Activated CD8-positive, alpha-beta T cell treated with anti-CD3 and anti-CD28 coated beads, Interleukin-2, amount 10 ng/mL, durations not matched to agents 7 days and 5 days (primary cell): ENCODE data around the gene SLC4A8. TPM values are rescaled to one million over a fixed set of nuclear protein-coding genes. Genes with fewer than 3 reads are reported as not detected.
A peak's percentile ranks its signal among the peaks of the same experiment; 100 is the strongest.

Experiments used
- ATAC-seq: fragments of 150-1000 bp; cut with Tn5 transposase; one replicate; pipeline ENCODE4 v1.10.0; 2021; ENCODE audit warnings: moderate library complexity
- CTCF ChIA-PET: fragments of 350-600 bp; sonication (Branson Sonifier 250); formaldehyde crosslinking; loops from one replicate; lab custom pipeline; 2021; ENCODE audit warnings: antibody characterized with exemption; lab: Charles Lee
- POLR2A ChIA-PET: fragments of 350-600 bp; sonication (Branson Sonifier 250); formaldehyde crosslinking; loops from one replicate; lab custom pipeline; 2021; ENCODE audit warnings: antibody characterized with exemption; lab: Charles Lee
- DNase-seq: peaks from one replicate; pipeline ENCODE4 v3.0.0-alpha.2; 2020
- H3K27ac Mint-ChIP-seq: one replicate; pipeline ENCODE4 v1.8.0; 2021; ENCODE audit warnings: mild to moderate bottlenecking, mixed read lengths
- H3K27me3 Mint-ChIP-seq: one replicate; pipeline ENCODE4 v1.8.0; 2021; ENCODE audit warnings: low read depth, mixed read lengths
- H3K36me3 Mint-ChIP-seq: one replicate; pipeline ENCODE4 v1.8.0; 2021; ENCODE audit warnings: low read depth, mixed read lengths
- H3K4me1 Mint-ChIP-seq: one replicate; pipeline ENCODE4 v1.8.0; 2021; ENCODE audit warnings: low read depth, mixed read lengths
- H3K4me3 Mint-ChIP-seq: one replicate; pipeline ENCODE4 v1.8.0; 2021; ENCODE audit warnings: mild to moderate bottlenecking, mixed read lengths
- H3K9me3 Mint-ChIP-seq: one replicate; pipeline ENCODE4 v1.8.0; 2022; ENCODE audit warnings: mixed read lengths; ENCODE audit not compliant: insufficient read depth
- total RNA-seq, 2 experiments: library from RNA; stranded (reverse); gene quantifications; one replicate each; pipeline ENCODE4 v1.2.3, GENCODE V29; 2021

Gene SLC4A8
- total RNA-seq, result 10 to 100 TPM; 11.4 to 12.6 TPM

- Mint-ChIP-seq H3K27me3 (peaks cover 5% of the 10 kb centered on the region), H3K4me1 (peaks cover 23% of the 10 kb centered on the region), H3K27ac (peak within 1 kb of the TSS; percentile 26), H3K9me3 (no peaks in the 10 kb centered on the region), H3K36me3 (no peaks in the 10 kb centered on the region), H3K4me3 (peak within 1 kb of the TSS; percentile 75)
- peak; percentile 89 for DNase-seq
- ChIA-PET CTCF (interaction anchor here (0.8 to 9.0 kb wide), 10 partner anchors 15 to 451 kb away, joined by 3 to 135 read pairs (median 4); no protein-coding TSS in a partner anchor), POLR2A (interaction anchor here (1.3 kb wide), 1 partner anchor 107 kb away, joined by 3 read pairs; no protein-coding TSS in a partner anchor)
- peak; percentile 90 for ATAC-seq
These were observed at the start of gene SLC4A8 for GRCh38 chr12:51424662-51425539. SLC4A8 (plus strand) TSS chr12:51424831; CDS start chr12:51424988, 157 bp downstream.

DNA sequence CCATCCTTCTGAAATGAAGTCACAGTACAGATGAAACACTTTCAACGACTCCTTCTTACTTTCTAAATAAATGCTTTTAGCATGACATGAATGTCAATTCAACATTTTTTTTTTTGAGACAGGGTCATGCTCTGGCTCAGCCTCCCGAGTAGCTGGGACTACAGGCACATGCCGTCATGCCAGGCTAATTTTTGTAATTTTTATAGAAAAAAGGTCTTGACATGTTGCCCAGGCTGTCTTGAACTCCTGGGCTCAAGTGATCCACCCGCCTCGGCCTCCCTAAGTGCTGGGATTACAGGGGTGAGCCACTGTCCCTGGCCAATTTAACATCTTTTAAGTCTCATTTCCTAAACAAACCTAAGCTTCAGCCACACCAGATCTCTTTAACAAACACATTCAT, 49.8 kb upstream of the SLC4A8 start:
- H3K9me3 Mint-ChIP-seq, result no peaks in the 10 kb centered on the region
- CTCF ChIA-PET, result interaction anchor here (0.9 to 2.0 kb wide), 2 partner anchors 9 to 24 kb away, joined by 4 to 5 read pairs; no protein-coding TSS in a partner anchor
- peak overlapping the region; percentile 5 for H3K27ac Mint-ChIP-seq
- peaks cover 45% of the 10 kb centered on the region for H3K4me1 Mint-ChIP-seq
- ATAC-seq (no peak), DNase-seq (no peak)
- no peak overlapping the region for H3K4me3 Mint-ChIP-seq
- H3K36me3 Mint-ChIP-seq, result peaks cover 79% of the 10 kb centered on the region
- POLR2A ChIA-PET, result no interaction called here
- no peaks in the 10 kb centered on the region for H3K27me3 Mint-ChIP-seq

DNA sequence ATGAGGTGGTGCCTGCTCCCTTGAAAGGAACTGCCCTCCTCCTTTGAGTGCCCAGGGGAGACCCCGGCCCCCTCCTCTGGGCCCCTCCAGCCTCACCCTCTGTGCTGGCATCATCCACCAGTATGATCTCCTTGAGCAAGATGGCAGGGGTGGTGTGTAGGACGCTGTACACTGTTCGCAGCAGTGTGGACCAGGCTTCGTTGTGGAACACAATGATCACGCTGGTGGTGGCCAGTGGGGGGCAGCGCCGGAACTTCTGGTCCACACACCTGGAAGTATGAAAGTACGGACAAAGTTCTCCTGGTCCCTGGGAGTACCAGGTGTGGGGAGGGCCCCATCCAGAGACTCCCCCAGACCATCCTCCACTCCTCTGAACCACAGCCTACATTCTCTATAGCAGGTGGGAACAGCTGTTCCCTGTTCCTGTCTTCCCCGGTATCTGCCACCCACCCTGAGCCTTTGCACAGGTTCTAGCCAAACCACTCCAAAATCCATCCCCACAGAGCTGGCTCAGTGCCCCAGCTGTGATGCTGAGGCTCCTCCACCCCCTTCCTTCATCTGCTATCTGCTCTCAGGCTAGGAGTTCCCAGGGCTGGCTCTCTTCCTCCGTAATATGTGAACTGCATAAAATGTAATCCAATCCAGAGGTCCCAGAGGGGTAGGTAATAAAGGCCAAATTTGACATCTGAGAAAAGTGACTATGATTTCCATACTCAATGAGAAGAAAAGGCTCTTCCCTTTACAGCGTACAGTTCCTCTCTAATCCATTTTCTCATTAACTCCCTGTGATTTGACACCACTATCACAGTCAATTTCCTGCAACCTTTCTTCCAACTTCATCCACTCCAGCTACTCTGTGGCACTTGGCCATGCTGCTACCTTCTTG, 47.3 kb upstream of the SLC4A8 start:
- DNase-seq (no peak), ATAC-seq (no peak)
- ChIA-PET POLR2A (interaction anchor here (0.8 kb wide), 1 partner anchor 22 kb away, joined by 3 read pairs; no protein-coding TSS in a partner anchor), CTCF (interaction anchor here (2.0 kb wide), 1 partner anchor 8 kb away, joined by 5 read pairs; no protein-coding TSS in a partner anchor)
- H3K9me3 Mint-ChIP-seq, result no peaks in the 10 kb centered on the region
- H3K36me3 Mint-ChIP-seq, result peaks cover 77% of the 10 kb centered on the region
- H3K27me3 Mint-ChIP-seq, result no peaks in the 10 kb centered on the region
- H3K27ac Mint-ChIP-seq, result no peak overlapping the region
- no peak overlapping the region for H3K4me3 Mint-ChIP-seq
- peaks cover 29% of the 10 kb centered on the region for H3K4me1 Mint-ChIP-seq

- POLR2A ChIA-PET, result interaction anchor here (0.6 kb wide), 1 partner anchor 356 kb away, joined by 3 read pairs; no protein-coding TSS in a partner anchor
- H3K9me3 Mint-ChIP-seq, result no peaks in the 10 kb centered on the region
- peaks cover 33% of the 10 kb centered on the region for H3K4me1 Mint-ChIP-seq
- DNase-seq, result no peak
- peak overlapping the region; percentile 43 for H3K27ac Mint-ChIP-seq
- no peaks in the 10 kb centered on the region for H3K27me3 Mint-ChIP-seq
- no peak for ATAC-seq
- CTCF ChIA-PET, result interaction anchor here (0.9 to 2.0 kb wide), 2 partner anchors 10 to 11 kb away, joined by 3 to 5 read pairs; no protein-coding TSS in a partner anchor
- H3K4me3 Mint-ChIP-seq, result no peak overlapping the region
- peaks cover 75% of the 10 kb centered on the region for H3K36me3 Mint-ChIP-seq
These were observed 45.9 kb upstream of the SLC4A8 start for GRCh38 chr12:51378749-51379148.

DNA sequence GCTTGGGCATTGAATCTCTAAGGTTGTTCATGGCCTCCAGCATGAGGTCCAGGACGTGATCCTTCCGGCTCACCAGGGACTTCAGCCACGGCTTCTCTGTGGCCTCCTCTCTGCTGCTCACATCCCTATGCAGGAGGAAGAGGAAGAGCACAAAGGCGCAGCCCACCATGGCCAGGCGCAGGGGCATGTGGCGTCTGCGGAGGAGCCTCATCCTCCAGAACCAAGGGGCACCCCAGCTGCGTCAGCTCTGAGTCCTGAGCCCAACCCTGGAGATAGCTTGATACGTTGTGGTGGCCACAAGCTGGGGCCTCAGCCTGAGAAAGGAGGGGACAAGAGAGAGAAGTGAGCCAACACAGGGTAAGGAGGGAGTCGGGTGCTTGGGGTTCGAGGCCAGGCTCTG, 45.1 kb upstream of the SLC4A8 start:
- no peak for ATAC-seq
- CTCF ChIA-PET, result no interaction called here
- peaks cover 75% of the 10 kb centered on the region for H3K36me3 Mint-ChIP-seq

GRCh38 chr12:51381226-51382079, 43.2 kb upstream of the SLC4A8 start:
- Mint-ChIP-seq H3K27ac (no peak overlapping the region), H3K9me3 (no peaks in the 10 kb centered on the region), H3K4me3 (no peak overlapping the region), H3K27me3 (no peaks in the 10 kb centered on the region), H3K36me3 (peaks cover 74% of the 10 kb centered on the region), H3K4me1 (peaks cover 36% of the 10 kb centered on the region)
- ATAC-seq (no peak), DNase-seq (no peak)
- ChIA-PET CTCF (interaction anchor here (1.0 kb wide), 1 partner anchor 151 kb away, joined by 3 read pairs; no protein-coding TSS in a partner anchor), POLR2A (interaction anchor here (1.0 kb wide), 1 partner anchor 11 kb away, joined by 4 read pairs; no protein-coding TSS in a partner anchor)

More for the DNA sequence above, 45.1 kb upstream of the SLC4A8 start:
- no peak for DNase-seq
- no peaks in the 10 kb centered on the region for H3K27me3 Mint-ChIP-seq
- H3K27ac Mint-ChIP-seq, result no peak overlapping the region
- no peaks in the 10 kb centered on the region for H3K9me3 Mint-ChIP-seq
- H3K4me1 Mint-ChIP-seq, result peaks cover 34% of the 10 kb centered on the region
- POLR2A ChIA-PET, result no interaction called here
- no peak overlapping the region for H3K4me3 Mint-ChIP-seq

GRCh38 chr12:51382173-51382572, 42.5 kb upstream of the SLC4A8 start:
- peaks cover 42% of the 10 kb centered on the region for H3K4me1 Mint-ChIP-seq
- H3K36me3 Mint-ChIP-seq, result peaks cover 70% of the 10 kb centered on the region
- no peak overlapping the region for H3K4me3 Mint-ChIP-seq
- no peaks in the 10 kb centered on the region for H3K9me3 Mint-ChIP-seq
- DNase-seq, result no peak
- POLR2A ChIA-PET, result no interaction called here
- H3K27ac Mint-ChIP-seq, result peak overlapping the region; percentile 30
- CTCF ChIA-PET, result no interaction called here
- no peaks in the 10 kb centered on the region for H3K27me3 Mint-ChIP-seq
- ATAC-seq, result no peak

DNA sequence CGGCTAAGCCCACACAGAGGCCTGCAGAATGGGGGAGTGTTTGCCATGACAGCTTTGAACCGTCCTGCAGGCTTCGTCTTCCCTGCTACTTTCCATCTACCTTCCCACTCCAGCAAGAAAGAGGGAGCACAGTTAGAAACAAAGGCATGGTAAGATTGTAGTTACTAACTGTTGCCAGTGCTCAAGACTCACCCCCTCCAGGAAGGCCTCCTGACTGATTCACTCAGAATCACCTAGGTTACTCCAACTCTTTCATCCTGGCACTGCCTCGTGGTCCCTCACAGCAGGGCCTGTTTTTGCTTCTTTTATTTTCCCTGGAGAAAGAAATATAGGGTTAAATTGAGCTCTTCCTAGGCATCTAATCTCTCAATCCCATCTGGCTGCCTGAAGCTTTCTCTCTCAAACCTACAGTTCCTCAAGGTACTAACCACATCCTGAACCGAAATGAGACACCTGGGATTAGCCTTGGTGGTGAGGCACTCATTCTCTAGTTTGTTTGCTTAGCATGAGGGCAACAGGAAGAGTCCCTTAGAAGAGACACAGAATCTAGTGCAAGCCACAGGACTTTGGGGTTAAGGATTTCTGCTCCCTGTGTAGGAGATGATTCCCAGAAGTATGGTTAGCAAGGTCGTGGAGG, 41.2 kb upstream of the SLC4A8 start:
- Mint-ChIP-seq H3K9me3 (no peaks in the 10 kb centered on the region), H3K27me3 (no peaks in the 10 kb centered on the region), H3K27ac (peak overlapping the region; percentile 65), H3K4me1 (peaks cover 52% of the 10 kb centered on the region), H3K4me3 (no peak overlapping the region), H3K36me3 (peaks cover 69% of the 10 kb centered on the region)
- DNase-seq (no peak), ATAC-seq (peak; percentile 48)
- CTCF ChIA-PET, result interaction anchor here (0.8 to 1.3 kb wide), 4 partner anchors 8 to 42 kb away, joined by 3 to 4 read pairs (median 4); no protein-coding TSS in a partner anchor
- POLR2A ChIA-PET, result interaction anchor here (0.5 to 1.3 kb wide), 3 partner anchors 9 to 82 kb away, joined by 3 to 5 read pairs (median 4); no protein-coding TSS in a partner anchor

GRCh38 chr12:51386351-51386750, 38.3 kb upstream of the SLC4A8 start:
- Mint-ChIP-seq H3K27me3 (no peaks in the 10 kb centered on the region), H3K27ac (no peak overlapping the region), H3K9me3 (no peaks in the 10 kb centered on the region), H3K36me3 (peaks cover 54% of the 10 kb centered on the region), H3K4me3 (no peak overlapping the region), H3K4me1 (peaks cover 76% of the 10 kb centered on the region)
- CTCF ChIA-PET, result interaction anchor here (0.7 to 1.8 kb wide), 4 partner anchors 9 to 146 kb away, joined by 3 to 6 read pairs (median 3); no protein-coding TSS in a partner anchor
- POLR2A ChIA-PET, result interaction anchor here (1.0 kb wide), 1 partner anchor 13 kb away, joined by 3 read pairs; no protein-coding TSS in a partner anchor
- DNase-seq (no peak), ATAC-seq (no peak)
